ENCODE measurements around the gene FGFR3.

FGFR3 gene

DNA sequence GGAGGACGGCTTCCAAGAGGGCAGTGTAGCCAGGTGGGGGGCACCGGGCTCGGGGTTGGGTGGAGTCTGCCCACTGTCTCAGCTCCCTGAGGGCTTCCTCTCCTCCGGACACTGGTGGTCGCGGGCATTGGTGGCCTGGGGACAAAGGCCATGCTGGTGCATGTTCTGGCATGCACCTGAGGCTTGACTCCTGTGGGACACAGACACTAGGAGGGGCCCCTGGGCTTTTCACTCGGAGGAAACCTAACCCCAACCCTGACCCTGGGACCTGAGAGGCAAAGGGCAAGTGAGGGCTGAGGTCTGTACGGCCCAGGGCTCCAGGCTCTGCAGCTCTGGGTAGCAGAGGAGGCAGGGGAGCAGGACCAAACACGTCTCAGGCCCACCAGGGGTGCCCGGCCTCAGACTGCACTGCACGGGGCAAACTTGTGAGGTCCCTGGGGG lies 22.3 kb upstream of the FGFR3 start:
- DNase-seq, result no peak

DNA sequence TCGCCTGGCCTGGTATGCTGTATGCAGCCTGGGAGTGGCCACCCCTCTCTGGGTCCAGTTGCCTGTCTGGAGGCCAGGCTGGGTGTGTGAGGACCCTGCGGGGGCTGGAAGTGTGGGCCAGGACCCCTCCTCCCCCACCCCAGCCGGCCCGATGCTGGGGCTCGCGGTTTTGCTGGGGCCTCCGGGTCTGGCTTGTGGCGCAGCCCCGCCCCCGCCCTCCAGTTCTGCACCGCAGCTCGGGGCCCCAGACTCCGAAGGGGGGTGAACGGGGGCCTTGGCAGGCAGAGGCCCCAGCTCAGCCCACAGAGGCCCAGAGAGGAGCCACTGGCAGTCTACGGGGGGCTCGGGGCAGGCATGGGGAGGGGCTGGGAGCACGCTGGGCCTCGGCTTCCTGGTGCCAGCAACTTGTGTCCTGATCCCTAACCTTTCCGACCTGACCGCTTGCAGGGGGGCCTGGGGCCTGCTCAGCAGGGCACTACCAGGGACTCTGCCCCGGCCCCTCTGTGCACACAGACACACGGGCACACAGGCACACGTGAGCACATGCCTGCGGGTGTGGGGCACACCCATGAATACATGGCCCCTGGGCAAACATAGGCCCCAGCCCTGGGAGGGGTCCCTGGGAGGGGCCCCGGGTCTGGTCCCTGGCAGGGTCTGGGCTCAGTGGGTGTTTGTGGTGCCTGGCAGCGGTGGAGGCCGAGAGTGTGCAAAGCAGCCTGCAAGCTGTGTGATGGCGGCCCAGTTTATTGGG lies 21.4 kb upstream of the FGFR3 start:
- no peak for DNase-seq

DNA sequence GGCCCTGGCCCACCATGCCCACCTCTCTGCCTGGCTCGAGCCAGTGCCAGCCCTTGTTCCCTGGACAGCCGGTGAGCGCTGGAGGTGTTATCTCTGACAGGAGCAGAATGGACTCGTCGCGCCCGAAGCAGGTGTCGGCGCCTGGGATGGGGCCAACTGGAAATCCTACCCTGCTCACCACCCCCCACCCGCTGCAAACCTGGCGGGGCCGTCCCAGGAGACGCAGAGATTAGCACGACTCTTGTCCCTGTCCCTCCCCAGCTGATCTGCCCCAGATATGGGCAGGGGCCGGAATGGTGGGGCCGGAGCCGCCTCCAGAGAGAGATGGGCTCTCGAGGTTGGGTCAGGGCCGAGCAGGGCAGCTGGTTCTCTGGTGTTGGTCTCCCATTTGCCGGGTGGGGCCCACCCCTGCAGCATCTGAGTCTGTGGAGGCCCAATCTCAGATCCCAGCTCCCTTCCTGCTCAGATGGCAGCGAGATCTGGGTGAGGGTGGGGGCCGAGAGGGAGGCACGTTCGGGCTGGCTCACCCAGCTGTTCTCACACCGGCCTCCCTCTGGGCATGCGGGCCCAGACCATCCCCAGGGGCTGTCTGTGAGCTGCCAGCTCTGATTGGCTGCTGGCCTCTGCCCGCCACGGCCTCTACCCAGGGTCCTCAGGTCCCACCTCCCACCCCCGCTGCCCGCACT lies 20.1 kb upstream of the FGFR3 start:
- no peak for DNase-seq

GRCh38 chr4:1773754-1774153 lies 19.3 kb upstream of the FGFR3 start:
- DNase-seq, result no peak

DNA sequence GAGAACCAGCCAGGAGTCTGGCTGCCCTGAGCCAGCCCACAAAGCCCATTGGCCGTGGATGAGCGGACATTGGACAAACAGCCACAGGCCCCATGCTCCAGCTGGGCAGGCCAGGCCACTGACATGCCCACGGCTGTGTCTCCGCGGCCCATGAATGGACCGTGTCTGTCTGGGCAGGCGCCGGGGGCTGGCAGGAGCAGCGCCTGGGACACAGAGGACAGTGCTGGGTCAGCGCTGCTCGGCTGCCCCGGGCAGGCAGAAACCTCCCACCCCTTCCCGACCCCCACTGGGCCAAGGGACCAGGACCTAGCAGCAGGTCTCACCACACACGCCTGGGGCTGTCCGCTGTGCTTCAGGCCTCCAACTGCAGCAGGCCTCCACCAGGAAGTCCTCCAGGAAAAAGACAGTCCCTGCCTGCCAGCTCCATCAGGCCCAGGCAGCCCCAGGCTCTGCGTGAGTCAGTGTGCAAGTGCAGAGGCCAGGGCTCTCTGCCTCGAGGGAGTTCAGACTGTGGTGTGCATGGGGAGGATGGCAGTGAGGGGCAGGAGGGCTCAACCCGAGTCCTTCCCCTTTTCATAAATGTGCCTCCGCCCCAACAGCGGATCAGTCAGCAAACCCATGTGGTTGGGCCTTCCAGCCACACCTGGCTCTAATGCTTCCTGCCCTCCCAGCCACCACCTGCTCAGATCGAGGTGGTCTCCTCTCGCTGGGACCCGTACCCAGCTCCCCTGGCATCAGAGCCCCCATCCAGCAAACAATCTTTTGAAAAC lies 17.2 kb upstream of the FGFR3 start:
- DNase-seq, result no peak

- no peak for DNase-seq
Measured at GRCh38 chr4:1776521-1777161, 16.5 kb upstream of the FGFR3 start.

GRCh38 chr4:1777822-1778641 lies 15.1 kb upstream of the FGFR3 start:
- no peak for DNase-seq

DNA sequence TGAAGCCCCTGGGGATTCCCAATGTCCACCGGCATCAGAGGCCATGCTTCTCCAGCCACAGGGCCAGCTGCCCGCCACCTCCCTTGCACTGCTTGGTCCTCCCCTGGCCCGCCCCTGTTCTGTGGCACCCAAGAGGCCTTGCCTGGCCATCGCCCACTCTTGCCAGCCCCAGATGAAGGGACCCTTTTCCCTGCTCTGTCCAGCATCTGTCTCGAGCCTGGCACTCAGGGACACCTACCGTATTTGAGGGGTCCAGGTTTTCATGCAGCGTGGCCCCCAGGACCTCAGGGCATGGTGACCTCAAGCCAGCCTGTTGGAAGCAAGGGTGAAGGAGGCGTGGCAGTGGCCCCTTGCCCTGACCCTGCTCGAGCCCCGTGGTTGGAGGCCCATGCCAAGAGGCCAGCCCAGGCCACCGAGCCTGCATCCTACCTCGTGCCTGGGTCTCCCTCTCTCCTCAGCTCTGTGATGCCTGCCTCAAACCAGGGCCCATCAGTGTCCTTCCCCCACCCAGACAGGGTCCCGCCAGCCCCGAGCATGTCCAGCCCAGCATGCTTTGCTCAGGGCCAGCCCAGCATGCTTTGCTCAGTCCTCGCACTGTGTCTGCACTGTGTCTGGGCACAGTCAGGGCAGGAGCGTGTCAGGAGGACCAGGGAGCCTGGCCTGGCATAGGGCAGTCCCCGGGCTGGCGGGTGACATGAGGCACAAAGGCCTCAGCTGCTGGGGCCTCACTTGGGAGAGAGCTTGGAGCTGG lies 14.3 kb upstream of the FGFR3 start:
- no peak for DNase-seq

DNA sequence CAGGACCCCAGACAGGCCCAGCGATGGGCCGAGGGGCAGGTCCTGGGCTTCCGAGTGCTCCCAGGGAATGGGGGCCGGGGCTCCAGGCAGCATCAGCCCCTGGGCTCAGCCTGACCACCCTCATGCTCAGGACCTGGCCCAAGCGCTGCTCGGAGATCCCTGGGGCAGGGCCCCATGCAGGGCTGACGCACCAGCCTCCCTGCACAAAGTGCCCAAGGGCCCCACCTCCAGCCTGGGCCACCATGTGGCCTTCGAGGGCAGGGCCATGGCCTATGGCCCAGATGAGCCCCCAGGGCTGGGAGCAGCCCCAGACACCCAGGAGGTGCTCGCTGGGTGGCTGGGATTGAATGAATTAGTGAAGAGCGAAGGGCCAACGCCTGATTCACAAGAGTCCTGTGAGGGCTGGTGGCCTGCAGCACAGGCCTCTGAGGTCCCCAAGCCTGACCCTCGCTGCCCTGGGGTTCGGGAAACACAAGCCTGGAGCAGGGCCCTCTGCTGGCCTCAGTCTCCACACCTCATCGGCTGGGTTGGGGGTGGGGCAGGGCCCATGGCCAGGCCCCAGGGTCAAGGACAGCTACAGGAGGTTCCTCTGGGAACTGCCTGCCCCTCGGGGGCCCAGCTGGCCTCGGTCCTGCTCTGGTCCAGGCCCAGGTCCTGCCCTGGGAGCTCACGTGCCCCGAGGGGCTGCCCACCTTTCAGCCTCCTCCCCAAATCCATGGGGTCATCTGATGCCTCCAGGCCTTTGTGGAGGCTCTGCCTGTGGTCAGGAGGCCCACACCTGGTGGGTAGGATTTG lies 13.3 kb upstream of the FGFR3 start:
- DNase-seq, result no peak

DNA sequence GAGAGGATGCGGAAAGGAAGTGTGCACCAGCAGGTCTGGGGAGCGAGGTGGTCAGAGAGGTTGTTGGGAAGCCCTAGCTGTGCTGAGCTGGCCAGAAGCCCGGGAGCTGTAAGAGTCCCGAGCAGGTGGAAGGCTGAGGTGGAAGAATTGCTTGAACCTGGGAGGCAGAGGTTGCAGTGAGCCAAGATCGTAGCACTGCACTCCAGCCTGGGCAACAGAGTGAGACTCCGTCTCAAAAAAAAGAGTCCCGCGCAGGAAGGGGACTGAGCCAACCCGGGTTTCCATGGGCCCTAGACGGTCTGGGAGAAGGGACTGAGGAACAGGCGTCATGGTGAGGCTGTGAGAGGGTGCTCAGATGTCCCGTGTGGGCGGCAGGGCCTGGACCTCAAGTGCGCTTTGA lies 12.7 kb upstream of the FGFR3 start:
- DNase-seq, result no peak

GRCh38 chr4:1783015-1783414 lies 10.1 kb upstream of the FGFR3 start:
- DNase-seq, result no peak

- no peak for DNase-seq
Measured at GRCh38 chr4:1783970-1784369, 9.1 kb upstream of the FGFR3 start.

DNA sequence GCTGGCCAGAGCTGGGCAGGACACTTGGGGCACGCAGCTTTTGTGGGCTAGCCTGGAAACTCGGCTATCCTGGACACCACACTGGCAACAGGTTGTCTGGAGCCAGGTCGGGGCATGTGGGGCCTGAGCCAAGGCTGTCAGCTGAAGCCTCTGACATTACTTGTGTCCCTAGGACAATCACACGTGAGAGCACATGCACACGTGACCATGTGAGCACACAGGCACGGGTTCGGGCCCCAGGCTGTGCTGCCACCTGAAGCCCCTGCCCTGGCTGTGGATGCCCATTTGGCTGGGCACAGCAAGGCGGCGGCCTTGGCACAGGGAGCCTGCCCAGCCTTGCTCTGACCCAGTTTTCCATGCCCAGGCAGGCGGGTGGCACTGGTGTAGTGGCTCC lies 8.7 kb upstream of the FGFR3 start:
- no peak for DNase-seq

DNA sequence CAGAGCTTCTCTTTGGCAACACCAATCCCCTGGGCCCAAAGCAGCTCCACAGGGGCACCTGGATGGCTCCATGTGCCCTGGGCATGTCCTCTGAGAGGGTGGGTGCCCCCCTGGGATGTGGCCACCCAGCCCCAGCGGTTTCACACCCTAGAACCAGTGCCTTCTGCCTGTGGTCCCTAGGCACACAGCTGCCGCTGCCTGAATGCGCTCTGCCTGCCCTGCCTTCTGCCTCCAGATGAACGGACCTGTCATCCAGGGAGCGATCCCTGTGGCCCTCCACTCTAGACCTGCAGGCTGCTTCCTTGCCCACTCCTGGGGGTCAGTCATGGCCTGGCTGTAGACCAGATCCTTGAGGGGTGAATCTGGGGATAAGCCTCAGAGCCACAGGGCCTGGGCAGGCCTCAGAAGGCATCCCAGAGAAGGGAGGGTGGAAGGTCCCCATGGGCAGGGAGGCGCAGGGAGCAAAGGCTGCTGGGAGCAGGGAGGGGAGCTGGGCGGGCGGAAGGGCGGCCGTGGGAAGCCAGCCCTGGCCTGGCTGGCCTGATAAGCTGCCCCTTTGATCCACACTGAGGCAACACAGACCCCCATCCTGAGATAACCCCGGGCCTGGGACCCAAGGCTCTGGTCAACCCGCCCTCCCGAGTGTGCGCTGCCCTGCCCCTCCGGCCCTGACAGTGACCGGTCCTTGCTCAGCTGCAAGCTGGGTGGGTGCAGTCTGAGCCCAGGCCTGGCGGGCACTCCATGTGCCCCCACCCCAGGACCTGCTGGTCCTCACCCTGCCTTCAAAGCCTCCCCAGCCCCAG lies 8.1 kb upstream of the FGFR3 start:
- DNase-seq, result no peak

GRCh38 chr4:1785592-1785991 lies 7.5 kb upstream of the FGFR3 start:
- no peak for DNase-seq

- no peak for DNase-seq
Measured at GRCh38 chr4:1786544-1787362, 6.3 kb upstream of the FGFR3 start.

- DNase-seq, result no peak
Measured at GRCh38 chr4:1787411-1788077, 5.5 kb upstream of the FGFR3 start.

GRCh38 chr4:1788254-1788973 lies 4.7 kb upstream of the FGFR3 start:
- no peak for DNase-seq
